ENCODE results near the gene EIF2B2. TPM values are rescaled to one million over a fixed set of nuclear protein-coding genes. Genes with fewer than 3 reads are reported as not detected.

Gene EIF2B2
- total RNA-seq, 1 experiment from 2014 or later, result 96.8 TPM

DNA sequence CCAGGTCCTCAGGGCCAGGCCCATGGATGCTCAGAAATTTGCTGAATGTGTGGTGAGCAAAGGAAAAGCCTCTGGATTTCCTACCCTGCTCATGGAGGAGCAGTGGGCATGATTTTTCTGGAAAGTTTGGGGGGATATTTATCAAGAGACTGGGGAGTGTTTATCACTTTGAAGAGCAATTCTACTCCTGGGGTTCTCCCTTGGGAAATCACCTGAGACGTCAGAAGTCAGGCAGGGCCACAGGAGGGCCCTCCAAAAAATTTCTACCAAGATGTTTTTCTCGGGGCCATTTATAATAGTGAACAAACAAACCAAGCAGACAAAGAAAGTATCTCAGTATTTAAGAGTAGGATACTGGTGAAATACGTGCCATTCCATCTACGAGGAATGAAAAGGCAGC is 20.1 kb upstream of the EIF2B2 start:
- no peaks in the 10 kb centered on the region for H3F3A ChIP-seq (ENCODE audit: low read length, unreplicated experiment)
- peaks cover 55% of the 10 kb centered on the region for H3K4me1 ChIP-seq (ENCODE audit: insufficient read depth, low read length)
- no peak overlapping the region for H2AFZ ChIP-seq (ENCODE audit: low read length)
- no peak overlapping the region for H3K4me3 ChIP-seq (ENCODE audit: low read length)
- H3K9ac ChIP-seq (ENCODE audit: low read length), result no peak overlapping the region
- TF ChIP-seq, protein P1, sequence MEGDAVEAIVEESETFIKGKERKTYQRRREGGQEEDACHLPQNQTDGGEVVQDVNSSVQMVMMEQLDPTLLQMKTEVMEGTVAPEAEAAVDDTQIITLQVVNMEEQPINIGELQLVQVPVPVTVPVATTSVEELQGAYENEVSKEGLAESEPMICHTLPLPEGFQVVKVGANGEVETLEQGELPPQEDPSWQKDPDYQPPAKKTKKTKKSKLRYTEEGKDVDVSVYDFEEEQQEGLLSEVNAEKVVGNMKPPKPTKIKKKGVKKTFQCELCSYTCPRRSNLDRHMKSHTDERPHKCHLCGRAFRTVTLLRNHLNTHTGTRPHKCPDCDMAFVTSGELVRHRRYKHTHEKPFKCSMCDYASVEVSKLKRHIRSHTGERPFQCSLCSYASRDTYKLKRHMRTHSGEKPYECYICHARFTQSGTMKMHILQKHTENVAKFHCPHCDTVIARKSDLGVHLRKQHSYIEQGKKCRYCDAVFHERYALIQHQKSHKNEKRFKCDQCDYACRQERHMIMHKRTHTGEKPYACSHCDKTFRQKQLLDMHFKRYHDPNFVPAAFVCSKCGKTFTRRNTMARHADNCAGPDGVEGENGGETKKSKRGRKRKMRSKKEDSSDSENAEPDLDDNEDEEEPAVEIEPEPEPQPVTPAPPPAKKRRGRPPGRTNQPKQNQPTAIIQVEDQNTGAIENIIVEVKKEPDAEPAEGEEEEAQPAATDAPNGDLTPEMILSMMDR (conservative IDR thresholded peaks at IDR 0.05; ENCODE audit: low read depth, low read length), result no peak
- TF ChIP-seq EZH2phosphoT487 (IDR thresholded peaks at IDR 0.05; ENCODE audit: borderline replicate concordance, low read length) (no peak), EZH2 (IDR thresholded peaks at IDR 0.05; ENCODE audit: low read length, unreplicated experiment) (no peak)
- no peaks in the 10 kb centered on the region for H3K9me2 ChIP-seq (replicated peaks; ENCODE audit: low read length)
- no peaks in the 10 kb centered on the region for H3K27me3 ChIP-seq (ENCODE audit: low read length)
- intact Hi-C loops (cut with micrococcal nuclease), result no loop called here
- H3K27ac ChIP-seq (ENCODE audit: low read length), result no peak overlapping the region
- H4K20me1 ChIP-seq (ENCODE audit: low read length), result no peaks in the 10 kb centered on the region
- ATAC-seq (no peak), DNase-seq (no peak)
- H3K4me2 ChIP-seq (ENCODE audit: low read length), result 0 out of 2 replicates have a peak overlapping the region, but pooled peaks have one; percentile 27
- no TSS peak for BruUV-seq (replicated peaks)
- POLR2A ChIA-PET (ENCODE audit: unreplicated experiment), result no interaction called here
- CTCF ChIA-PET, result no interaction called here
- H3K9me3 ChIP-seq (ENCODE audit: low read length), result no peaks in the 10 kb centered on the region
- no peaks in the 10 kb centered on the region for H3K79me2 ChIP-seq (ENCODE audit: low read length)
- H3K36me3 ChIP-seq (ENCODE audit: low read depth, low read length), result no peaks in the 10 kb centered on the region

DNA sequence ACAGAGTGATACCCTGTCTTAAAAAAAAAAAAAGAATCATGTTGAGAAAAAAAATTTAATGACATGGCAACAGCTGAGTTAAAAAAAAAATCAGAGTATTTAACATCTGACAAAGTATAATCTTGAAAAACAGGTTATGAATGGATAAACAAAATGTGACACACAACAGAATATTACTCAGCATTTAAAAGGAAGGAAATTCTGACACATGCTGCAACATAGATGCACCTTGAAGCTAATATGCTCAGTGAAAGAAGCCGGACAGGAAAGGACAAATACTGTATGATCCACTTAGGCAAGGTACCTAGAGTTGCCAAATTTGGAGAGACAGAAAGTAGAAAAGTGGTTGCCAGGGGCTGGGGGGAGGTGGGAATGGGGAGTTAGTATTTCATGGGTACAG is 19.4 kb upstream of the EIF2B2 start:
- Histone ChIP-seq H3K4me1 (ENCODE audit: insufficient read depth, low read length) (peaks cover 55% of the 10 kb centered on the region), H3K4me2 (ENCODE audit: low read length) (peak overlapping the region; percentile 30; the same call in 1 of the 2 replicates), H3K9ac (ENCODE audit: low read length) (no peak overlapping the region), H3F3A (ENCODE audit: low read length, unreplicated experiment) (no peaks in the 10 kb centered on the region), H3K4me3 (ENCODE audit: low read length) (no peak overlapping the region), H2AFZ (ENCODE audit: low read length) (no peak overlapping the region), H3K9me2 (replicated peaks; ENCODE audit: low read length) (no peaks in the 10 kb centered on the region), H3K79me2 (ENCODE audit: low read length) (no peaks in the 10 kb centered on the region), H3K9me3 (ENCODE audit: low read length) (no peaks in the 10 kb centered on the region), H3K36me3 (ENCODE audit: low read depth, low read length) (no peaks in the 10 kb centered on the region), H3K27ac (ENCODE audit: low read length) (peak overlapping the region; percentile 14), H3K27me3 (ENCODE audit: low read length) (no peaks in the 10 kb centered on the region), H4K20me1 (ENCODE audit: low read length) (no peaks in the 10 kb centered on the region)
- no TSS peak for BruUV-seq (replicated peaks)
- POLR2A ChIA-PET (ENCODE audit: unreplicated experiment), result interaction anchor here (0.6 kb wide), 1 partner anchor 72 kb away, joined by 9 read pairs; no protein-coding TSS in a partner anchor
- peak; percentile 33; the same call in 1 of the 2 replicates for ATAC-seq
- intact Hi-C loops (cut with micrococcal nuclease), result no loop called here
- peak; percentile 90 for DNase-seq
- CTCF ChIA-PET, result no interaction called here
- TF ChIP-seq, protein P1 (conservative IDR thresholded peaks at IDR 0.05; ENCODE audit: low read depth, low read length), result no peak
- TF ChIP-seq EZH2 (IDR thresholded peaks at IDR 0.05; ENCODE audit: low read length, unreplicated experiment), result no peak
- TF ChIP-seq EZH2phosphoT487 (IDR thresholded peaks at IDR 0.05; ENCODE audit: borderline replicate concordance, low read length), result no peak

- no peak overlapping the region for H2AFZ ChIP-seq (ENCODE audit: low read length)
- H3F3A ChIP-seq (ENCODE audit: low read length, unreplicated experiment), result no peaks in the 10 kb centered on the region
- intact Hi-C loops (cut with micrococcal nuclease), result loop anchor here (5.0 kb wide), 1 partner anchor 78 kb away; the partner anchor contains the start of gene ACYP1
- DNase-seq, result no peak
- CTCF ChIA-PET, result no interaction called here
- no peak overlapping the region for H3K27ac ChIP-seq (ENCODE audit: low read length)
- no peak overlapping the region for H3K4me3 ChIP-seq (ENCODE audit: low read length)
- no peaks in the 10 kb centered on the region for H4K20me1 ChIP-seq (ENCODE audit: low read length)
- no peaks in the 10 kb centered on the region for H3K9me3 ChIP-seq (ENCODE audit: low read length)
- H3K4me1 ChIP-seq (ENCODE audit: insufficient read depth, low read length), result peaks cover 52% of the 10 kb centered on the region
- POLR2A ChIA-PET (ENCODE audit: unreplicated experiment), result no interaction called here
- no peak overlapping the region for H3K9ac ChIP-seq (ENCODE audit: low read length)
- no peaks in the 10 kb centered on the region for H3K79me2 ChIP-seq (ENCODE audit: low read length)
- no peaks in the 10 kb centered on the region for H3K9me2 ChIP-seq (replicated peaks; ENCODE audit: low read length)
- H3K4me2 ChIP-seq (ENCODE audit: low read length), result no peak overlapping the region
- no TSS peak for BruUV-seq (replicated peaks)
- TF ChIP-seq, protein P1 (conservative IDR thresholded peaks at IDR 0.05; ENCODE audit: low read depth, low read length), result no peak
- no peak for TF ChIP-seq EZH2phosphoT487 (IDR thresholded peaks at IDR 0.05; ENCODE audit: borderline replicate concordance, low read length)
- TF ChIP-seq EZH2 (IDR thresholded peaks at IDR 0.05; ENCODE audit: low read length, unreplicated experiment), result no peak
- ATAC-seq, result no peak
- H3K36me3 ChIP-seq (ENCODE audit: low read depth, low read length), result no peaks in the 10 kb centered on the region
- no peaks in the 10 kb centered on the region for H3K27me3 ChIP-seq (ENCODE audit: low read length)
Observed at GRCh38 chr14:74984236-74985027, 18.3 kb upstream of the EIF2B2 start.
